ENCODE results near the gene AZGP1. TPM values are rescaled to one million over a fixed set of nuclear protein-coding genes. Genes with fewer than 3 reads are reported as not detected.
"Not testable (repeated sequence)": the region's sequence is repeated elsewhere in the genome, so short reads cannot be mapped to it uniquely, and the experiment has no call there.

AZGP1 gene
- polyA plus RNA-seq, 1 of the 3 experiments (the other 2 are of a cell fraction): not detected

DNA sequence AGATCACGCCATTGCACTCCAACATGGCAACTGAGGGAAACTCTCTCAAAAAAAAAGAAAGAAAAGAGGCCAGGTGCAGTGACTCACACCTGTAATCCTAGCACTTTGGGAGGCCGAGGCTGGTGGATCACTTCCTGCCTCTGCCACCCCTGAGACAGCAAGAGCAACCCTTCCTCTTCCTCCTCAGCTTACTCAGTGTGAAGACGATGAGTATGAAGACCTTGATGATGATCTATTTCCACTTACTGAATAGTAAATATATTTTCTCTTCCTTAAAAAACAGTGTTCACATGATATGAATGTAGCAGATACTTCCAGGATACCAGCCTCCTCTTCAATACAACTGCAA is 37.5 kb upstream of the AZGP1 start:
- Histone ChIP-seq H3K27me3 (ENCODE audit: insufficient read depth) (no peaks in the 10 kb centered on the region), H3K9me2 (no peaks in the 10 kb centered on the region), H3K4me2 (no peak overlapping the region), H3K4me1 (ENCODE audit: control insufficient read depth in 1 of 2, insufficient read depth in 2 of 2, low read depth in 1 of 2, low read length in 1 of 2) (peaks cover 0 to 9% of the 10 kb centered on the region in 2 experiments; a peak in 3 of 4 replicates), H3K9me3 (no peaks in the 10 kb centered on the region), H3K9ac (no peak overlapping the region), H4K20me1 (ENCODE audit: insufficient read depth) (peaks cover 16% of the 10 kb centered on the region), H3K27ac (ENCODE audit: low read depth in 2 of 2, low read length in 1 of 2) (no peak overlapping the region), H3K79me2 (ENCODE audit: insufficient read depth) (peaks cover 27% of the 10 kb centered on the region), H3F3A (replicated peaks; ENCODE audit: insufficient read depth) (no peaks in the 10 kb centered on the region), H3K4me3 (ENCODE audit: low read depth in 2 of 2, low read length in 1 of 2) (no peak overlapping the region), H3K36me3 (replicated peaks in 1 of 2; ENCODE audit: control insufficient read depth in 1 of 2, insufficient read depth in 2 of 2, low read length in 1 of 2) (peaks cover 0 to 5% of the 10 kb centered on the region in 2 experiments), H2AFZ (ENCODE audit: low read depth) (no peak overlapping the region)
- ChIA-PET CTCF (interaction anchor here (2.2 to 7.3 kb wide), 2 partner anchors 17 to 21 kb away, joined by 5 to 59 read pairs; no protein-coding TSS in a partner anchor), POLR2A (interaction anchor here (1.3 kb wide), 1 partner anchor 19 kb away, joined by 4 read pairs; no protein-coding TSS in a partner anchor)
- WGBS (ENCODE audit: low lambda C conversion rate): 77% methylated on average over 3 of the region's 3 CpGs
- no peak for DNase-seq
- TF ChIP-seq TCF12 (IDR thresholded peaks at IDR 0.05) (no peak), FOSL2 (IDR thresholded peaks at IDR 0.05; ENCODE audit: borderline replicate concordance, low read depth) (no peak), RCOR1 (IDR thresholded peaks at IDR 0.05; ENCODE audit: low read length) (no peak), POLR2AphosphoS5 (IDR thresholded peaks at IDR 0.05; ENCODE audit: low read depth, low read length) (no peak), RAD21 (IDR thresholded peaks at IDR 0.05; ENCODE audit: low read length) (no peak), RFX5 (IDR thresholded peaks at IDR 0.05; ENCODE audit: low read length) (no peak), YY1 (IDR thresholded peaks at IDR 0.05; ENCODE audit: low read depth) (no peak), EZH2phosphoT487 (IDR thresholded peaks at IDR 0.05; ENCODE audit: borderline replicate concordance, low read depth) (no peak)
- TF ChIP-seq, protein P1, sequence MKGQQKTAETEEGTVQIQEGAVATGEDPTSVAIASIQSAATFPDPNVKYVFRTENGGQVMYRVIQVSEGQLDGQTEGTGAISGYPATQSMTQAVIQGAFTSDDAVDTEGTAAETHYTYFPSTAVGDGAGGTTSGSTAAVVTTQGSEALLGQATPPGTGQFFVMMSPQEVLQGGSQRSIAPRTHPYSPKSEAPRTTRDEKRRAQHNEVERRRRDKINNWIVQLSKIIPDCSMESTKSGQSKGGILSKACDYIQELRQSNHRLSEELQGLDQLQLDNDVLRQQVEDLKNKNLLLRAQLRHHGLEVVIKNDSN (IDR thresholded peaks at IDR 0.05; ENCODE audit: borderline replicate concordance, low read depth): no peak
- TF ChIP-seq, protein P2, sequence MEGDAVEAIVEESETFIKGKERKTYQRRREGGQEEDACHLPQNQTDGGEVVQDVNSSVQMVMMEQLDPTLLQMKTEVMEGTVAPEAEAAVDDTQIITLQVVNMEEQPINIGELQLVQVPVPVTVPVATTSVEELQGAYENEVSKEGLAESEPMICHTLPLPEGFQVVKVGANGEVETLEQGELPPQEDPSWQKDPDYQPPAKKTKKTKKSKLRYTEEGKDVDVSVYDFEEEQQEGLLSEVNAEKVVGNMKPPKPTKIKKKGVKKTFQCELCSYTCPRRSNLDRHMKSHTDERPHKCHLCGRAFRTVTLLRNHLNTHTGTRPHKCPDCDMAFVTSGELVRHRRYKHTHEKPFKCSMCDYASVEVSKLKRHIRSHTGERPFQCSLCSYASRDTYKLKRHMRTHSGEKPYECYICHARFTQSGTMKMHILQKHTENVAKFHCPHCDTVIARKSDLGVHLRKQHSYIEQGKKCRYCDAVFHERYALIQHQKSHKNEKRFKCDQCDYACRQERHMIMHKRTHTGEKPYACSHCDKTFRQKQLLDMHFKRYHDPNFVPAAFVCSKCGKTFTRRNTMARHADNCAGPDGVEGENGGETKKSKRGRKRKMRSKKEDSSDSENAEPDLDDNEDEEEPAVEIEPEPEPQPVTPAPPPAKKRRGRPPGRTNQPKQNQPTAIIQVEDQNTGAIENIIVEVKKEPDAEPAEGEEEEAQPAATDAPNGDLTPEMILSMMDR (IDR thresholded peaks at IDR 0.05): no peak
- TF ChIP-seq, protein P3, sequence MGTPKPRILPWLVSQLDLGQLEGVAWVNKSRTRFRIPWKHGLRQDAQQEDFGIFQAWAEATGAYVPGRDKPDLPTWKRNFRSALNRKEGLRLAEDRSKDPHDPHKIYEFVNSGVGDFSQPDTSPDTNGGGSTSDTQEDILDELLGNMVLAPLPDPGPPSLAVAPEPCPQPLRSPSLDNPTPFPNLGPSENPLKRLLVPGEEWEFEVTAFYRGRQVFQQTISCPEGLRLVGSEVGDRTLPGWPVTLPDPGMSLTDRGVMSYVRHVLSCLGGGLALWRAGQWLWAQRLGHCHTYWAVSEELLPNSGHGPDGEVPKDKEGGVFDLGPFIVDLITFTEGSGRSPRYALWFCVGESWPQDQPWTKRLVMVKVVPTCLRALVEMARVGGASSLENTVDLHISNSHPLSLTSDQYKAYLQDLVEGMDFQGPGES (IDR thresholded peaks at IDR 0.05; ENCODE audit: low read depth, low read length): no peak
- TF ChIP-seq, protein P4, sequence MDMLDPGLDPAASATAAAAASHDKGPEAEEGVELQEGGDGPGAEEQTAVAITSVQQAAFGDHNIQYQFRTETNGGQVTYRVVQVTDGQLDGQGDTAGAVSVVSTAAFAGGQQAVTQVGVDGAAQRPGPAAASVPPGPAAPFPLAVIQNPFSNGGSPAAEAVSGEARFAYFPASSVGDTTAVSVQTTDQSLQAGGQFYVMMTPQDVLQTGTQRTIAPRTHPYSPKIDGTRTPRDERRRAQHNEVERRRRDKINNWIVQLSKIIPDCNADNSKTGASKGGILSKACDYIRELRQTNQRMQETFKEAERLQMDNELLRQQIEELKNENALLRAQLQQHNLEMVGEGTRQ (IDR thresholded peaks at IDR 0.05; ENCODE audit: borderline replicate concordance, low read depth, low read length): no peak

DNA sequence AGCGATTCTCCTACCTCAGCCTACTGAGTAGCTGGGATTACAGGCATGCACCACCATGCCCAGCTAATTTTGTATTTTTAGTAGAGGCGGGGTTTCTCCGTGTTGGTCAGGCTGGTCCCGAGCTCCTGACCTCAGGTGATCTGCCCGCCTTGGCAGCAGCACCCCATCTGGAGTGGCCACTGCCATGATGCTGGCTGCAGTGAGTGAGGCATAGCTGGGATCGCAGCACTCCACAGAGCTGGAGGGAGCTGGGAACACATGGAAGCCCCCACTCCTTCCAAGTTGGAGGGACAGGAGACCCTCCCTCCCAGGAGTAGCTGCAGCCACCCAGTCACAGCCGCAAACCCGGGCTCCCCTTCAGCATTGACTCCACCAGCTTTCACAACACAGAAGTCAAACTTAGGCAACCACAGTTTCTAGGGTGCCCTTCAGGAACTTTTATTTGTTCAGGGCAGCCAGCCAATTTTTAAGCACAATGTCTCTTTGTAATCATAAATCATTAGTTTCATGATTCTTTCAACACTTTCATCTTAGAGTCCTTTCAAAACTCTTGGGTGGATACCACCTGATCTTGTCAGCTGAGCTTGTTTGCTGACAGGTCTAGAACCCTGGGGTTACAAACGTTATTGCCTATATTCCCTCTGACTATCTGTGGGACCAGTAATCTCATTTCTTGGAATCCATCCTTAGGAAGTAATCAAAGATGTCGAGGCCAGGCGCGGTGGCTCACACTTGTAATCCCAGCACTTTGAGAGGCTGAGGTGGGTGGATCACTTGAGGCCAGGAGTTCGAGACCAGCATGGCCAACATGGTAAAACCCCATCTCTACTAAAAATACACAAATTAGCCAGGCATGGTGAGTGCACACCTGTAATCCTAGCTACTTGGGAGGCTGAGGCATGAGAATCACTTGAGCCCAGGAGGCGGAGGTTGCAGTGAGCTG is 36.8 kb upstream of the AZGP1 start:
- POLR2A ChIA-PET: interaction anchor here (0.6 to 1.3 kb wide), 2 partner anchors 18 to 88 kb away, joined by 3 to 4 read pairs; no protein-coding TSS in a partner anchor
- H3K9me2 ChIP-seq; H3K4me1 ChIP-seq (ENCODE audit: control insufficient read depth in 1 of 2, insufficient read depth in 2 of 2, low read depth in 1 of 2, low read length in 1 of 2); H3K9ac ChIP-seq; H4K20me1 ChIP-seq (ENCODE audit: insufficient read depth); H3K4me2 ChIP-seq; DNase-seq; H2AFZ ChIP-seq (ENCODE audit: low read depth); H3F3A ChIP-seq (replicated peaks; ENCODE audit: insufficient read depth); H3K36me3 ChIP-seq (replicated peaks in 1 of 2; ENCODE audit: control insufficient read depth in 1 of 2, insufficient read depth in 2 of 2, low read length in 1 of 2); H3K27ac ChIP-seq (ENCODE audit: low read depth in 2 of 2, low read length in 1 of 2); H3K27me3 ChIP-seq (ENCODE audit: insufficient read depth); H3K9me3 ChIP-seq; H3K4me3 ChIP-seq (ENCODE audit: low read depth in 2 of 2, low read length in 1 of 2): not testable (repeated sequence)
- CTCF ChIA-PET: interaction anchor here (0.8 to 7.3 kb wide), 4 partner anchors 17 to 40 kb away, joined by 4 to 59 read pairs (median 4); no protein-coding TSS in a partner anchor
- WGBS (ENCODE audit: low lambda C conversion rate): 62% methylated on average over 13 of the region's 14 CpGs
- peaks cover 21% of the 10 kb centered on the region for H3K79me2 ChIP-seq (ENCODE audit: insufficient read depth)

All from SK-N-SH (cell line).